ENCODE results near the gene PKMYT1. TPM values are rescaled to one million over a fixed set of nuclear protein-coding genes. Genes with fewer than 3 reads are reported as not detected.
A peak's percentile ranks its signal among the peaks of the same experiment; 100 is the strongest.

Gene PKMYT1
- total RNA-seq, 1 experiment from 2014 or later, result 27.3 TPM

DNA sequence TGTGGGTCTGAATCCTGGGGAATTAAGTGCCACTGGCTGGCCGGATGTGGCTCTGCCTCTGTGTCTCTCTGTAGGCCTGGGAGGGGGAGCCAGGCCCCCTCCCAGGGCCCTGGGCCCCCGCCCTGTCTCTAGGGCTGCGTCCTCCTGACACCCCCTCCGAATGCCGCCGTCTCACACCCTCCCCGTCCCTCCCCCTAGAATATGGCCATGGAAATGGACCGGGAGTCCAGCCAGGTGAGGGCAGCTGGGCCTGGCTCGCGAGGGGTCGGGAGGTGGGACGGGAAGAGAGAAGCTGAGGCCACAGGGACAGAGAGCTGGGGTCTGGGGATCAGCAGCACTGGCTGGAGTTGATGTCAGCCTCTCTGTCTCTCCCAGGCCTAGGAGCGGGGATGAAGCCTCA, 16.1 kb upstream of the PKMYT1 start:
- DNase-seq (ENCODE audit: low read depth), result no peak

DNA sequence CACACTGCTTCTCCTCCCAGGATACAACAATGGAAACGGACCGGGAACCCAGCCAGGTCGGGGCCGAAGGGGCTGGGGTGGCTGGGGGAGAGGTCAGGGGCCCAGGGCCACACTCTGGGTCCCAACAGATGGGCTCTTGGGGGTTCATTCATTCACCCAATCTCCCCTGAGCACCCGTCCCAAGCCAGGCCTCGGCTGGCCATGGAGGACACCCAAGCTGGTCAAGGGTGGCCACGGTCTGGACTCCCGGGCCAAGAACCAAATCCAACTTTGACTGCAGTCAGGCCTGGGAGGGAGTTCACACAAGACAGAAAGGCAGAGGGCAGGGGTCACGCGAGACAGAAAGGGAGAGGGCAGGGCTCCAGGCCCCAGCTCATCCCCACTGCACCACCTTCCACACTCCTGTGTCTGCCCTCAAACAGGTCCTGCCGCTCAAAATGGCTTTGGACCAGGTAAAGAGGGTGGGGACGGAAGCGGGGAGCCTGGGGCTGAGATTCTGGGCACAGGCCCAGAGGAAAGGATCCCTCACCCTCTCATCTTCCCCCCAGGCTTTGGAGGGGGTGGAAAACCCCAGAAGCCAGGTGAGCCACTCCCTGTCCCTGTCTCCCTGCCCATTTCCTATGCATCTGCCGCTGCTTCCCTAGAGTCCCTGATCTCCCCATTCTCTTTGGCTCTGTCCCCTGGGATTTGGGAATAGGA, 12.3 kb upstream of the PKMYT1 start:
- no peak for DNase-seq (ENCODE audit: low read depth)

DNA sequence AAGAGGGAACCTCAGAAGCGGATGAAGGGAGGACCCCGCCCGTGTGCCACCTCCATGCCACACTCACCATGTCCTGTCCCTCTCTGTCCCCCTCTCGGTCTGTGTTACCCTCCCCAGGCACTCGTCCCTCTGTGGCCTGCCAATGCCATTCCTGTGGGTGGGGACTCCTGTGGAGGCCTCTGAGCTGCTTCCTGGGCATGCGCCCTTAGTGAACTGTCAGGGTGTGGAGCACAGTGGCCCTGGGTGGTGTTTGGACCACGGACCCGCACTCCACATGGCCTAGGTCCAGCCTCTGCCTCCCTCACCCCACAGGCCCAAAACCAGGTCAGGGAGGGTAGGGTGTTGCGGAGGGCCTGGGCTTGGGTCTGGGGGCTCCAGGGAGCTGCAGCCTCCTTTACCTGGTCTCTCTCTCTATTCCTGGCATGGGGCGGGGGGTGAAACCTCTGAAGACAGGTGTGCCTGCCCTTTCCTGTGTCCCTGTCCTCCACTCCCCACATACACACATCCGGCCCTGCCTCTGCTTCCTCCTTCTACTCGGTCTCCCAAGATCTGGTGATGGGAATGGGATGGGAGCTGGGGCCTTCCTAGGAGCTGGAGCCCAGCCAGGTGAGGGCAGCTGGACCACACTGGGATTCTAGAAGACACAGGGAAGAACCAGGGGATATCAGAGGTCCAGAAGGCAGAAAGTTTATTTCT, 11.5 kb upstream of the PKMYT1 start:
- no peak for DNase-seq (ENCODE audit: low read depth)

DNA sequence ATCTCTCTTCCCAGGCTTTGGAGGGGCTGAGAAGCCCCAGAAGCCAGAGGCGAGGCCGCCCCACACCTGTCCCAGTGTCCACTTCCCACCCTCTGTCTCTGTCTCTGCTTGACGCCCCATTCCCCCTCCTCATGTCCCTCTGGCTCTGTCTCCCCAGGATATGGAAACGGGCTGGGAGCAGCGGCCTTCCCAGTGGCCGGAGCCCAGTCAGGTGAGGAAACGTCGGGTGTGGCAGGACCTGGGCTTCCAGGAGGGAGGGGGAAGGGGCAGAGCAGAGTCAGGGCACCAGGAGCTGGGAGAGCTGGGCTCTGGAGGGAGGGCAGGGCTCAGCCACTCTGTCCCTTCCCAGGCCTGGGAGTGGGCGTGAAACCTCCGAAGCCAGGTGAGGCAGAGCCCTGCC, 10.6 kb upstream of the PKMYT1 start:
- DNase-seq (ENCODE audit: low read depth), result no peak

DNA sequence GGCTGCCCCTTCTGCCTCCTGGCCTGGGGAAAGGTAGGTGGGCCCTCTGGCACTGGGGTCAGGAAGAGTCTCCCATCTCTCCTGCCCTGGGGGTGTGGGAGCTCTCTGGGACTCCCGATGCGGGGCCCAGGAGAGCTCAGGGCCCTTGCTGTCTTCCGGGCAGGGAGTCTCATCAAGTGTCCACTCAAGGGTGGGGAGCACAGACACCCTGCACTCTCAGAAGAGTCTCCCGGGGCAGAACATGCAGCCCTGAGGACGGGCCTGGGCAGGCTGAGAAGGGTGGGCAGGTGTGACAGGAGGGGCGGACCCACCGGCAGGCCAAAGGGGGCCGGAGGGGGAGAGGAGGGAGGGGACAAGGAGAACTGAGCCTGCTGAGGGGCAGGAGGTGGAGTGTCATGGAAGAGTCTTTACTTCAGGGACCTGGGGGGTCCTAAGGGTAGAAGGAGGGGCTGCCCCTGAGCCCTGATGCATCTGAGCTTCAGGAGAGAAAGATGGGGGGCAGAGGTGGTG, 8.4 kb upstream of the PKMYT1 start:
- no peak for DNase-seq (ENCODE audit: low read depth)

DNA sequence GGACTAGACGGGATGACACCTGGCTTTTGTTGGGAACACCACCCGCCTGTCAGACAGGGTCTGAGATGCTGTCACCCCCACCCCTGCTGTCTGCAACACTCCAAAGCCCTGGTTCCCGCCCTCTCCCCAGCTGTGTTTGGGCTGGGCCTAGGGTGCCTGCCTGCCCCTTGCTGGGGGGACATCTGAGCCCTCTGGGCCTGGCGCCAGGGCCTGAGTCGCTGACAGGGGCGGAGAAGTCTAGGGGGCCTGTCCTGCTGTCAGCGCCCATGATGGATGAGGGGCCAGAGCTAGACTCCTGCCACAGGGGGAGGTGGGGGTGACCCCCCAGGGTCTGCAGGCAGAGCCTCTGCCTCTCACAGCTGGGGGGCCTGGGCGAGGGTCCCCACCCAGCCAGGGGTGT, 7.6 kb upstream of the PKMYT1 start:
- no peak for DNase-seq (ENCODE audit: low read depth)

DNA sequence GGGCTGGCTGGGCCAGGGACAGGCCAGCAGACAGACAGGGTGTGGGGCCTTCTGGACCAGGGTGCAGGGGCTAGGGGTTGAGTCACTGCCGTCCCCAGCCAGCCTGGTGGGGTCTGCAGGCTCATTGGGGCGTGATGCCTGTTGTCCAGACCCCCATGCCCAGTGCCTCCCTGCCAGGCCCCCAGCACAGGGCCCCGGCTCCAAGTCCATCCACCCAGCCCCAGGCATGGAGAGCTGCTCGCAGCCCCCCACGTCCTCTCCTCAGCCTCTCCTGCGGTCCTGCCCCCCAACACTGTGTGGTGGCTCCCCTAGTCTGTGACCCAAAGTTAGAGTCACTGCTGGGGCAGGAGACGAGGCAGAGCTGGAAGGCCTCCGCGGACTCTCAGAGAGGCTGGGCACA, 7.0 kb upstream of the PKMYT1 start:
- no peak for DNase-seq (ENCODE audit: low read depth)

DNA sequence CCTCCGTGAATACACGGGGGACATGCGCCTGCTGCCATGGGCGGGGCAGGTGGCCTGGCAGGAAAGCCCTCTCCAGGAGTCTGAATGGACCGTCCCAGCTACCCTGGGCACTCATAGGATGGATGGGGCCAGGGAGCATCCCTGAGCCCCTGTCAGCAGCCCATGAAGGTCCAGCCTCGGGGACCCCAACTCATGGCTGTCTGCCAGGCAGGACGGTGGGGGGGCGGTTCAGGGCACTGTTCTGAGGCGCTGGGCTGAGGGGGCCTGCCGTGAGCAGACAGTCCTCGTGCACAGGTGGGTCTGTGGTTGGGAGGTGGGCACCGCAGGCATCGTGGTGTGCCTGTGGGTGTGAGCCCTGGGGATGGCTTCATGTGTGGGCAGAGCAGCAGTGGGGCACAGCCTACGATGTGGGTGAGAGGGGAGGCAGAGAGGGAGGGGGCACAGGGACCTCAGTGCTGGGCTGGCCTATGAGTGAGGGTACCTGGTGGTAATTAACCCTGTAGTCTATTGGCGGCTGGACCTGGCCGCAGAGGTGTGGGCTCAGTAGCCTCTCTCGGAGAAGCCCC, 6.5 kb upstream of the PKMYT1 start:
- DNase-seq (ENCODE audit: low read depth), result no peak

DNA sequence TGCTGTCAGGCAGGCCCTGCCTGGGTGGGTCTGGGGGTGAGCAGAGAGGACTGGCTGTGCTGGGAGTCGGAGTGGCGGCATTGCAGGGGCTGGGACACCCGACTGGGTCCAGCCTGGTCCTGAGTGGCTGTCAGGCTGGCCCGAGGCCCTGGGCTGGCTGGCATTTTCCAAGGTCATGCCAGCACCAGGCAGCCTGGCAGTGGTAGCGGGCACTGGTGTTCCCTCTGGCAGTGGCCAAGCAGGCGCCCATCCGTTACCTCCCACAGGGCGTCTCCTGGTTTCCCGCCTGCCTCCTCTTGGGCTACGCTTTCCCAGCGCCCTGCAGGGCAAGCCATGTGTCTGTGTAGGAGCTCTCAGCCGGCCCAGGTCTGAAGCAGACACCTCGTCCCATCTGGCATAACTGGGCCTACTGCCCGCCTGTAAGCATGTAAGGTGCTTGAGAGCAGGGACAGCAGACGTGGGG, 5.7 kb upstream of the PKMYT1 start:
- no peak for DNase-seq (ENCODE audit: low read depth)

DNA sequence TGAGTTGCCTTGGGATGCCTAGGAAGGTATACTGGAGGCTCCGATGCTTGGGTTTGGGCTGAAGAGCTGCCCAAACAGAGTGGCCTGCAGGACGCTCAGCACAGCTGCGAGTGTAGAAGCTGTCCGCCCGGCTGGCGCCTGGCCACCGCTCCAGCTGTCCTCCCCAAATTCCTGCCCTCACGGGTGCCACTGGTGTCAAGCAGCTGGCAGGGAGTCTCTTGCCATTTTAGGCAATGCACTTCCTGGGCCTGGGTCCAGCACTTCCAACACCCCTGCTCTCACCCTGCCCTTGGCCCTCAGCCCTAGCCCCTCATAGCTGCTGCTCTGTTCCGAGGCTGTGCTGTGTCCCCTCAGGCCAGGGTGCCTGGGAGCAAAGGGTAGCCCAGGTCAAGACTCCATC, 5.2 kb upstream of the PKMYT1 start:
- no peak for DNase-seq (ENCODE audit: low read depth)

DNA sequence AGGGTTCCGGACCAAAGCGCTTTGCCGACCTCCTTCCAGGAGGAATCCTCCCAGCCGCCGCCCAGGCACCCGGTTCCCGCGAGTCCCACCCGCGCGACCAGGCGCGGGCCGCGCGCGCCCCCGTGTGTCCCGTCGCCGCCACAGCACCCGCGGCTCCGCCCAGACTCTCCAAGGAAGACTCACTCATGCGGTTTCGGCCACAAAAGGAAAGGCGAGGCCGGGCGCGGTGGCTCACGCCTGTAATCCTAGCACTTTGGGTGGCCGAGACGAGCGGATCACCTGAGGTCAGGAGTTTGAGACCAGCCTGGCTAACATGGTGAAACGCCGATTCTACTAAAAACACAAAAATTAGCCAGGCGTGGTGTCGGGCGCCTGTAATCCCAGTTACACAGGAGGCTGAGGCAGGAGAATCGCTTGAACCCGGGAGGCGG, 3.5 kb upstream of the PKMYT1 start:
- DNase-seq (ENCODE audit: low read depth), result peak; percentile 76

DNA sequence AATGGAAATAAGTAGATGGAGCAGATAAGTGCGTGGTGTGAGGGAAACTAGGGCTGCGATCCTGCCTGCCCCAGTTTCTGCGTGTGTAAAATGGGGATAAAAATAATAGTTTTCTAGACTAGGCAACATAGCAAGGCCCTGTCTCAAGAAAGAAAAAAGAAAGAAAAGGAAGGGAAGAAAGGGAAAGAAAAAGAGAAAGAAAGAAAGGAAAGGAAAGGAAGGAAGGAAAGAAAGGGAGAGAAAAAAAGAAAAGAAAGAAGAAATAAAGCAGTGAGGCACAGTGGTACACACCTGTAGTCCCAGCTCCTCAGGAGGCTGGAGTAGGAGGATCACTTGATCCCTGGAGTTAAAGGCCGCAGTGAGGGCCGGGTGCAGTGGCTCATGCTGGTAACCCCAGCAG, 2.2 kb upstream of the PKMYT1 start:
- no peak for DNase-seq (ENCODE audit: low read depth)

DNA sequence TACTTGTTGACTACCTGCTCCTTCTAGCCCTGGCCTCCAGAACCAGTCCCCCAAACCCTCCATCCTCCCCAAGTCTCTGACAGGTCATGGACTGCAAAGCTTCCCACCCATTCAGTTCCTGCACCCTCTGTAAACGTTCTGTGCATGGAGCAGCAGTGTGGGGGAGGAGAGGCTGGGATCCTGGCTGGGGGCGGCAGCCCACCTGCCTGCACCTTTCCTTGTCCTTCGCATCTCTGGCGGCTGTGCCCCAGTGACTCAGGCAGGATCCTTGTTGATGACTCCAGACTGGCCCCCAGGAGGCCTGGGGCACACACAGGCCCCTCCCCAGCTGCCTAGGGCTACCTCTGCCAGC, 1.6 kb upstream of the PKMYT1 start:
- DNase-seq (ENCODE audit: low read depth), result no peak

DNA sequence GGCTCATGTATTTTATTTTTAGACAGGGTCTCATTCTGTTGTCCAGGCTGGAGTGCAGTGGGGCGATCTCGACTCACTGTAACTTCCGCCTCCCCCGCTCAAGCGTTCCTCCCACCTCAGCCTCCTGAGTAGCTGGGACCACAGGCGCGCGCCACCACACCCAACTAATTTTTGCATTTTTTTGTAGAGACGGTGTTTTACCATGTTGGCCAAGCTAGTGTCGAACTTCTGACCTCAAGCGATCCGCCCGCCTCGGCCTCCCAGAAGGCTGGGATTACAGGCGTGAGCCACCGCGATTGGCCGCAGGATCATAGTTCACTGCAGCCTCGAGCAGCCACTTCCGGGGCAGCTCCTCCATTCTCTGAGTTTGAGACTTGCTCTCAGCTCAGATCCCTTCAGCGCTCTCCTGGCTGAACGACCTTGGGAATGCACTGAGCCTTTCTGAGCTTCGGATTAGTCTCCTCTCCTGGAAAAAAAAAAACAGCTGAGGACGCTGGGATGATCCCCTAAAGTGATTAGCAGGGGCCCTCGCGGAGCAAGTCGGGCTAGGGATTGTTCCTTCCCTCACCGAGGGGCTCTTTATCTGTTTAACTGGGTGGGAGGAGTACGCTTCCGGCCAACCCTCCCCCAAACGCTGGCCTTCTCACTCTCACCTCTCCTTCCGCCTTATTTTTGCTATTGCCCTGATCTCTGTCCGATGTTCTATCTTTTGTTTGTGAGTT, 1.1 kb upstream of the PKMYT1 start:
- no peak for DNase-seq (ENCODE audit: low read depth)

DNA sequence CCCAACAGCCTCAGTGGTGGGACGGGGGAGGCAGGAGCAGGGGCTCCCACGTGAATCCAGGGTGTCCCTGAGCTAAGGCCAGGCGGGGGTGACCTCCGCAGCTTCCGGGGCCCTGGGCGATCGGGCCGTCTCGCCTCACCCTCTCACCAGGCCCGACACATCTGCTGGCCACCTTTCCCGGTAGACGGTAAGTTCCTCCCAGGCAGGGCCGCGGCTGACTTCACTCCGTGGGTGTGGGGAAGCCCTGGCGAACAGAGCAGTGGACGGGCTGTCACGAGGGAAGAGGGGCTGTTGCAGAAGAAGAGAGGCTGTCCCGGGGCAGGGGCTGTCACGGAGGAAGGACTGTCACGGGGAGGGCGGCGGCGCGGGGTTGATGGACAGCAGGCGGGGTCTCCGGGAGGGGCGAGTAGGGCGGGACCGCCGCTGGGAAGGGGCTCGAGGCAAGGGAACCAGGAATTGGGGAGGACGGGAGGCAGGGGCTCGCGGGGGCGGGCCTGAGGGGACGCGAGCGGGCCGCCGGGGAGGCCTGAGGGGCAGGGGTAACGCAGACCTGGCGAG, 498 bp downstream of the PKMYT1 start:
- DNase-seq (ENCODE audit: low read depth), result no peak

DNA sequence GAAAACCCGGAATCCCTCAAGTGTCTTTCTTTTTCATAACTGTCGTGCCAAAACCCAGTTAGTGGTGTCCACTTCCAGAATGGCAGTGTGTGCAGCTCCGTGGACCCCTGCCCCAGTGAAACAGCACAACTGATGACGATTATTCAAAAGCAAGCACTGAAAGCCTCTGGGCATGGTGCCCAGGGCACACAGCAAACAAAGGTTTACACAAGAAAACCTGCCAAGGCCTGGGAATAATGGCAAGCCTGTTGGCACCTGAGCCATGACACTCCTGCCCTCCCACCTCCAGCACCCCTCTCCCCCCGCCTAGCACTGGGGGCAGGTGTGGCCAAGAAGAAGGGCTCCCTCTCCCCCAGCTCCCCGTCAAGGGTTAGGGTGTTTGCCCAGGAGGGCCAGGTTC, 2.8 kb downstream of the PKMYT1 start:
- no peak for DNase-seq (ENCODE audit: low read depth)

DNA sequence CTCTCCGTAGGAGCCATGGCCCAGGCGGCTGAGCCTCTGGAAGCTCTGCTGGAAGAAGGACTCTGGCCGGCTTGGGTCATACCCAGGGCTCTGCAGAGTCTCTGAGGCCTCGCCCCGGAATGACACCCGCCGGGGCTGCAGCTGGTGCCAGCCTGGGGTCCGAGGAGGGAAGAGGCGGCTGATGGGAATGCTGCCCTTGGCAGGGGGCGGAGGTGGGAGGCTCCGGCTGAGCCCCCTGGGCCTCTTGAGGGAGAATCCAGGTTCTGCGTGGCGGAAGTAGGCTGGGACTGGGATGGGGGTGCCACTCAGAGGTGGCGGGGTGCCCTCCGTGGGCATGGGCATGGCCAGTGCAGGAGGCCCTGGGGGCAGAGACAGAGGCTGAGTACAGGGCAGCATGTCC, 3.6 kb downstream of the PKMYT1 start:
- DNase-seq (ENCODE audit: low read depth), result no peak

DNA sequence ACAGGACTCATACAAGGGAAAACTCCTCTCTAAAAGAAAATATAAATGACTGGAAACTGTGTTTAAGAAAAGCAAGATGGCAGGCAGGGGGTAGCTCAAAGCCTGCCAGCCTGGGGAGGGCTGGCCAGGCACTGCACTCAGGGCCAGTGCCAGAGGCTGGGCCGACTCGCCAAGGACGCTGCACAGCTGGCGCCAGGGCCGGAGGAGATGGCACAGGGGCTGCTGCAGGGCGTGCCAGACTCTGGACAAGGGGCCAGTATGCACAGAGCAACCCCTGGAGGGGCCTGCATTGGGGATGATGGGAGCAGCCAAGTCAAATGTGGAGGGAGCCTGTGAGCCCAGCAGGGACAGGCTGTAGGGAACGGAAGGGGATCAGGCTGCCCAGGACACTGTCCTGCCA, 4.0 kb downstream of the PKMYT1 start:
- no peak for DNase-seq (ENCODE audit: low read depth)

DNA sequence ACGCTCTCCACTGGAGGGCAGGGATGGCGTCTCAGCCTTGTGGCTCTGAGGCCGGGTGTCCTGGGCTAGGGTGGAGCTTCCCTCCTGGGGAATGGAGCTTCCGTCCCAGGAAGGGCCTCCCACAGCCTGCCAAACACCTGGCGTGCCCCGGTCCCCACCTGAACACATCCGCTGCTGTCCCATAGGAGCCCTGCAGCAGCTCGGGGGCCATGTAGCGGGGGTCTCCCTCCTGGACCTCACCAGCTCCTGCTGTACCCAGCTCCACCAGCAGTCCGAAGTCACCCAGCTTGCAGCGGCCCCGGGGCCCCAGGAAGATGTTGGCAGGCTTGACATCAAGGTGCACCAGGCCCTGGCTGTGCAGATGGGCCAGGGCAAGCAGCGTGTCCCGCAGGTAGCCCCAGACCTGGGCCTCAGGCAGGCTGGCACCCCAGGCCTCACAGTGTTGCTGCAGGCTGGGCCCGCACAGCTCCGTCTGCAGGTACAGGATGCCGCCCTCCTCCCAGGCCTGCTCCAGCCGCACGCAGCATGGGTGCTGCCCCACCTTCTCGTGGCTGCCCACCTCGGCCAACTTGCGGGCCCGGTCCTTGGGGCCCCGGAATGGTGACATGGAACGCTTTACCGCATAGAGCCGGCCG, 5.0 kb downstream of the PKMYT1 start:
- no peak for DNase-seq (ENCODE audit: low read depth)

DNA sequence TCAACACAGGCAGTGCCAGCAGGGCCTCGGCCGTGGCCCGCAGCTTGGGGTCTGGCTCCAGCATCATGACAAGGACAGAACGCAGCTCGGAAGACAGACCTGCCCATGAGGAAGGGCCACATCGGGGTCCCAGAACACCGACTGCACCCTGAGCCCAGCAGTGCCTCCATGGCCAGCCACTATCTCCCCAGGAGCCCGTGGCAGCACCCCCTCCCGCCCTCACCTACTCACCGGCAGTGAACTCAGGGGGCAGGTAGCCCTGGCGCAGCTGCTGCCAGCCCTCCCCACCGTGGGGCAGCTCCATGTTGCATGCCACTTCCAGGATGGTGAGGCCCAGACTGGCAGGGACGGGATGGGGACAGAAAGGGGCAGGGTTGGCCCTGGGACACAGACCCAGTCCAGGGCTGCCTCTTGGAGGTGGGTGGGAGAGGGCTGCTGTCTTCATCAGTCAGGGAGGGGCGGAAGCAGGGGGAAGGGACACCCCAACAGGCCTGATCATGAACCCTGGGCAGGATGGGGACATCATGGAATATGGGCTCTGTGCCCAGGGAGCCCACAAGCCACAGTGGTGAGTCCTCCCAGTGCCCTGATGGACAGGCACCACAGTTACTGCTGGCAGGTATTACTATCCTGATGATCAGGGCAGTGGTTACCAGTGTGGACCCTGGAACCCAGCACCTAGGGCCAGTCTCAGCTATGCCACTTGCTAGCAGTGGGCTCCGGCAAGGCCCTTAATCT, 5.8 kb downstream of the PKMYT1 start:
- DNase-seq (ENCODE audit: low read depth), result no peak

Data from RPMI7951 (cell line).